HCT116 (cell line): ENCODE data around the gene INKA2. TPM values are rescaled to one million over a fixed set of nuclear protein-coding genes. Genes with fewer than 3 reads are reported as not detected.

Experiments
- ATAC-seq: fragments of 200-7000 bp; cut with Tn5 transposase; 2 replicates; pipeline ENCODE4 v1.9.1; 2020; ENCODE audit warnings: mild to moderate bottlenecking, moderate library complexity
- BruUV-seq: library from RNA; stranded (reverse); fragments of 400-500 nt; replicated peaks from 2 replicates; lab custom pipeline; 2021; lab: Mats Ljungman, UMichigan
- CTCF ChIA-PET: fragments of 300-600 bp; sonication (Branson Sonifier 250); formaldehyde crosslinking; loops from one replicate; lab custom pipeline; 2021; ENCODE audit warnings: antibody characterized with exemption; lab: Charles Lee
- POLR2A ChIA-PET: fragments of 300-600, 350-600 bp; sonication (Branson Sonifier 250); formaldehyde crosslinking; loops from one replicate; lab custom pipeline; 2021; ENCODE audit warnings: antibody characterized with exemption; lab: Charles Lee
- RAD21 ChIA-PET, 2 experiments: fragments of 300-600 bp; sonication (Branson Sonifier 250); formaldehyde crosslinking; loops; one replicate each; lab custom pipeline; 2023; ENCODE audit warnings: low total read pairs in 2 of 2; ENCODE audit not compliant: uncharacterized antibody in 2 of 2, unreplicated experiment in 2 of 2, low non-redundant PET in 1 of 2; lab: Charles Lee
- DNase-seq: peaks from one replicate; pipeline ENCODE4 v3.0.0-alpha.2; 2010; ENCODE audit warnings: low read depth, low spot score
- H2AFZ ChIP-seq: fragments of 200-600 bp; shearing (Covaris generic), sonication (generic); 2 replicates; pipeline ENCODE4 v1.6.1; 2017; ENCODE audit warnings: low read depth, mixed run types, mixed read lengths, antibody characterized with exemption, low read length; ENCODE audit not compliant: poor library complexity, severe bottlenecking
- H3K27ac ChIP-seq: 2 replicates; pipeline ENCODE4 v1.5.1; 2012; ENCODE audit warnings: low read depth, low read length
- H3K27me3 ChIP-seq: fragments of 200-600 bp; sonication (generic); 2 replicates; pipeline ENCODE4 v1.6.1; 2016; ENCODE audit warnings: mixed run types, low read length, mixed read lengths; ENCODE audit not compliant: insufficient read depth
- H3K36me3 ChIP-seq, 2 experiments: fragments of 200-500 bp in 1 of 2; fragments of 200-600 bp in 1 of 2; sonication (Bioruptor generic) in 1 of 2; sonication (generic) in 1 of 2; 2 replicates each; pipeline versions ENCODE4 v1.5.1 to v1.6.1; 2014 to 2016; ENCODE audit warnings: low read length in 2 of 2, inconsistent platforms in 1 of 2, mixed read lengths in 1 of 2, mixed run types in 1 of 2; ENCODE audit not compliant: insufficient read depth in 2 of 2, control insufficient read depth in 1 of 2
- H3K4me1 ChIP-seq, 2 experiments: fragments of 200-600 bp in 1 of 2; sonication (generic) in 1 of 2; 2 replicates each; pipeline versions ENCODE4 v1.5.1 to v1.6.1; 2012 to 2017; ENCODE audit warnings: low read length in 2 of 2, inconsistent platforms in 1 of 2, mild to moderate bottlenecking in 1 of 2, mixed read lengths in 1 of 2, mixed run types in 1 of 2, moderate library complexity in 1 of 2; ENCODE audit not compliant: insufficient read depth in 2 of 2, control insufficient read depth in 1 of 2
- H3K4me2 ChIP-seq: fragments of 200-600 bp; sonication (generic); 2 replicates; pipeline ENCODE4 v1.6.1; 2017; ENCODE audit warnings: mixed run types, low read length, mixed read lengths
- H3K4me3 ChIP-seq, 2 experiments: fragments of 200-600 bp in 1 of 2; sonication (generic) in 1 of 2; replicated peaks in 1 of 2; 2 replicates each; pipeline ENCODE4 v1.5.1; 2011 to 2016; ENCODE audit warnings: low read length in 2 of 2, control low read depth in 1 of 2, low read depth in 1 of 2, mild to moderate bottlenecking in 1 of 2, mixed read lengths in 1 of 2, mixed run types in 1 of 2
- H3K79me2 ChIP-seq: fragments of 200-600 bp; sonication (generic); 2 replicates; pipeline ENCODE4 v1.6.1; 2017; ENCODE audit warnings: mild to moderate bottlenecking, mixed run types, low read length, moderate library complexity, mixed read lengths; ENCODE audit not compliant: insufficient read depth
- H3K9ac ChIP-seq: fragments of 200-600 bp; sonication (generic); 2 replicates; pipeline ENCODE4 v1.6.1; 2016; ENCODE audit warnings: low read length, mixed read lengths
- H3K9me2 ChIP-seq: fragments of 200-600 bp; sonication (generic), shearing (Covaris generic); 2 replicates; pipeline ENCODE4 v1.6.1; 2017; ENCODE audit warnings: mixed run types, mild to moderate bottlenecking, moderate library complexity; ENCODE audit not compliant: insufficient read depth
- H3K9me3 ChIP-seq, 2 experiments: fragments of 200-500 bp in 1 of 2; fragments of 200-600 bp in 1 of 2; sonication (Bioruptor generic) in 1 of 2; sonication (generic) in 1 of 2; 2 replicates each; pipeline ENCODE4 v1.6.1; 2014 to 2017; ENCODE audit warnings: low read length in 2 of 2, mixed read lengths in 2 of 2, inconsistent platforms in 1 of 2, low read depth in 1 of 2, mild to moderate bottlenecking in 1 of 2, mixed run types in 1 of 2, moderate library complexity in 1 of 2; ENCODE audit not compliant: control insufficient read depth in 1 of 2, insufficient read depth in 1 of 2
- H4K20me1 ChIP-seq: fragments of 200-600 bp; sonication (generic), shearing (Covaris generic); 2 replicates; pipeline ENCODE4 v1.6.1; 2017; ENCODE audit warnings: mixed run types, mild to moderate bottlenecking, moderate library complexity; ENCODE audit not compliant: insufficient read depth
- ATF3 ChIP-seq: IDR thresholded peaks from 2 replicates; pipeline ENCODE4 v1.6.1; 2012
- CEBPB ChIP-seq: IDR thresholded peaks from 2 replicates; pipeline ENCODE4 v1.6.1; 2012; ENCODE audit warnings: low read depth
- CTCF ChIP-seq, 3 experiments: fragments of 200-600 bp in 1 of 3; sonication (generic) in 1 of 3; IDR thresholded peaks in 2 of 3; conservative IDR thresholded peaks in 1 of 3; 2 replicates each; pipeline ENCODE4 v1.5.1; 2012 to 2017; ENCODE audit warnings: low read depth in 2 of 3, low read length in 2 of 3, antibody characterized with exemption in 1 of 3, borderline replicate concordance in 1 of 3, control low read depth in 1 of 3, mild to moderate bottlenecking in 1 of 3, mixed read lengths in 1 of 3, mixed run types in 1 of 3, moderate library complexity in 1 of 3; ENCODE audit not compliant: insufficient read depth in 1 of 3
- JUND ChIP-seq: IDR thresholded peaks from 2 replicates; pipeline ENCODE4 v1.6.1; 2012
- RAD21 ChIP-seq: IDR thresholded peaks from 2 replicates; pipeline ENCODE4 v1.6.1; 2012; ENCODE audit warnings: low read depth, mild to moderate bottlenecking
- YY1 ChIP-seq: IDR thresholded peaks from 2 replicates; pipeline ENCODE4 v1.6.1; 2011; ENCODE audit warnings: low read length, low read depth, moderate library complexity, mild to moderate bottlenecking; ENCODE audit not compliant: insufficient replicate concordance; ENCODE audit errors: extremely low read depth
- ZBTB33 ChIP-seq: IDR thresholded peaks from 2 replicates; pipeline ENCODE4 v1.6.1; 2011; ENCODE audit warnings: mild to moderate bottlenecking, low read length, moderate library complexity; ENCODE audit not compliant: insufficient replicate concordance; ENCODE audit errors: extremely low read depth
- intact Hi-C: fragments of 100-400 bp; cut with micrococcal nuclease; formaldehyde crosslinking; loops from 2 replicates; pipeline ENCODE4 v1.10.0; 2022
- total RNA-seq: library from RNA; stranded (reverse); gene quantifications from one replicate; pipeline ENCODE4 v1.2.1, GENCODE V29; 2021; ENCODE audit not compliant: unreplicated experiment

INKA2 gene
- total RNA-seq, 1 experiment from 2014 or later, result 4.0 TPM

GRCh38 chr1:111775966-111776365 is 36.8 kb upstream of the INKA2 start:
- Histone ChIP-seq H3K27me3 (no peaks in the 10 kb centered on the region), H3K9ac (no peak overlapping the region), H2AFZ (no peak overlapping the region), H3K9me2 (no peaks in the 10 kb centered on the region), H3K4me3 (no peak overlapping the region), H4K20me1 (no peaks in the 10 kb centered on the region), H3K36me3 (no peaks in the 10 kb centered on the region), H3K27ac (no peak overlapping the region), H3K4me2 (no peak overlapping the region), H3K9me3 (no peaks in the 10 kb centered on the region), H3K4me1 (no peaks in the 10 kb centered on the region), H3K79me2 (no peaks in the 10 kb centered on the region)
- CTCF ChIA-PET, result no interaction called here
- BruUV-seq, result no TSS peak
- no peak for ATAC-seq
- RAD21 ChIA-PET, result no interaction called here
- intact Hi-C loops, result no loop called here
- no peak for DNase-seq
- POLR2A ChIA-PET, result no interaction called here
- TF ChIP-seq ATF3 (no peak), CEBPB (no peak), JUND (no peak), ZBTB33 (no peak), RAD21 (no peak)

- Histone ChIP-seq H3K36me3 (peaks cover 0 to 13% of the 10 kb centered on the region in 2 experiments; a peak in 2 of 4 replicates), H3K27ac (no peak overlapping the region), H4K20me1 (no peaks in the 10 kb centered on the region), H3K4me1 (no peaks in the 10 kb centered on the region), H3K79me2 (no peaks in the 10 kb centered on the region), H3K4me3 (no peak overlapping the region), H3K9me3 (no peaks in the 10 kb centered on the region), H3K9me2 (no peaks in the 10 kb centered on the region), H3K4me2 (no peak overlapping the region), H3K9ac (no peak overlapping the region), H3K27me3 (no peaks in the 10 kb centered on the region), H2AFZ (no peak overlapping the region)
- POLR2A ChIA-PET, result no interaction called here
- intact Hi-C loops, result no loop called here
- ATAC-seq, result no peak
- CTCF ChIA-PET, result no interaction called here
- no TSS peak for BruUV-seq
- no peak for DNase-seq
- RAD21 ChIA-PET, result no interaction called here
- TF ChIP-seq YY1 (no peak), CTCF (IDR thresholded peaks at IDR 0.05 in 2 of 3, conservative IDR thresholded peaks at IDR 0.05 in 1 of 3; ENCODE audit: borderline replicate concordance in 1 of 3, insufficient read depth in 1 of 3, low read depth in 2 of 3, low read length in 2 of 3) (no peak)
Measured at GRCh38 chr1:111770916-111771315, 31.7 kb upstream of the INKA2 start.
